SIG-M5 treated with dmso at 0.1 percent for 504 hours (cell line): ENCODE data around the gene ENDOG.
"Not testable (repeated sequence)": the region's sequence is repeated elsewhere in the genome, so short reads cannot be mapped to it uniquely, and the experiment has no call there.

Source experiments
- DNase-seq: peaks from one replicate; lab custom pipeline; 2025; ENCODE audit not compliant: unreplicated experiment; lab: John Stamatoyannopoulos, UW

ENDOG gene

DNA sequence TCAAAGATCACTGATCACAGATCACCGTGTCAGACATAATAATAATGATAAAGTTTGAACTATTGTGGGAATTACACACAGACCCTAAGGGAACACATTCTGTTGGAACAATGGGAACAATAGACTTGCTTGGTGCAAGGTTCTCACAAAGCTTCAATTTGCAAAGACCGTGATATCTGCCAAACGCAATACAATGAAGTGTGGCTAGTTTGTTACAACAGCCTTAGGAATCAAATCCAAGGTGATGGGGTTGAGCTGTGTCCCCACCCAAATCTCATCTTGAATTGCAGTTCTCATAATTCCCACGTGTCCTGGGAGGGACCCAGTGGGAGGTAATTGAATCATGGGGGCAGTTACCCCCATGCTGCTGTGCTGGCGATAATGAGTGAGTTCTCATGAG, 42.6 kb downstream of the ENDOG start:
- no peak for DNase-seq

DNA sequence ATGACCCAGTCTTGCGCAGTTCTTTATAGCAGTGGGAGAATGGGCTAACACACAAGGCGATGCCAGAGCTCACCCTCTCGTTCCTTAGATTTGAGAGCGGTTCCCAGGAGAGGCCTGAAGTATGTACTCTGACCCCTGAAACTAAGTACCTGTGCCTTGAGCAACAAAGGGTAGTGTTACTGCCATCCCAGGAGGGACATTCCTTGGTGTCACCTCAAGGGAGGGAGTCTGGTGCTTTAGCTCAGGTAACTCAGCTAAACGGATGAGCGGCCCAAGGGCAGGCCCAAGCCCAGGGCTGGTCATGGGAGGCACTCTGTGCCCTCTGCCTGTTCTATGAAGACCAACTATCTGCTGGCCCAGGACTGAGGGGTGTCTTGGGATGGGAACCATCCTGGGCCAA, 43.2 kb downstream of the ENDOG start:
- no peak for DNase-seq

DNA sequence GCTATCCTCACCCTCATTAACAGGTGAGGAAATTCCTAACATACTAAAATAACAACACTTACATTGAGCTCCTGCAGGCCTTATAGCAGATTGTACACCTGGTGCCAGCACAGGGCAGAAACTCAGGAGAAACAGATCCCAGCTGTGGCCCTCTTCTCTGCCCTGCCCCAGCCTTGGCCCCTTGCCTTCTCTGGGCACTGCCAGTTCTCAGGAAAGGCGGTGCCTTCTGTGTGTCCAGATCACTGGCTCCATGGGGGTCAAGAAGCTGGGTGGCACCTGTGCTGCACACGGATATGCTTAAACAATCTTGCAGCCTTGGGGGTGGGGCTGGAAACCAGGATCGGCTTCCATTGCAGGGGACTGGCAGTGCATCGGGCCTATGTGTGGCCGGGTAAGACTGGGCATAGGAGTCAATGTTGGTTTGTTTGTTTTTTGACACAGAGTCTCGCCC, 44.1 kb downstream of the ENDOG start:
- no peak for DNase-seq

DNA sequence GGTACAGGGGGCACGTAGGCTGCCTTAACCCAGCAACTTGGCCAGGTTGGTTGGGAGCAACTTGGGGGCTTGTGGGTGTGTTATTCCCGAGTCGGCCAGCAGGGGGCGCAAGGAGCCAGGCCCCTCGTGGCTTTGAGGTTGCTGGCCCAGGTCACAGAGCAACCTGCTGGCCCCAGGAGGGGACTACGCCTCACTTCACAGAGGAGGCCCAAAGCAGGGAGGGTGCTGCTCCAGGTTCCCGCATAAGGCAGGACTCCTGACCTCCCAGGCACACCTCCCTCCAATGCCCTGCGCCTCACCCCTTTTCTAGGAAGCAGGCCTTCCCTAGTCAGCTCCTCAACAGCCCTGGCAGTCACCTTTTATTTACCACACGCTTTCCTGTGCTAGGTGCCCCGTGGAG, 45.3 kb downstream of the ENDOG start:
- peak; percentile 43 for DNase-seq

DNA sequence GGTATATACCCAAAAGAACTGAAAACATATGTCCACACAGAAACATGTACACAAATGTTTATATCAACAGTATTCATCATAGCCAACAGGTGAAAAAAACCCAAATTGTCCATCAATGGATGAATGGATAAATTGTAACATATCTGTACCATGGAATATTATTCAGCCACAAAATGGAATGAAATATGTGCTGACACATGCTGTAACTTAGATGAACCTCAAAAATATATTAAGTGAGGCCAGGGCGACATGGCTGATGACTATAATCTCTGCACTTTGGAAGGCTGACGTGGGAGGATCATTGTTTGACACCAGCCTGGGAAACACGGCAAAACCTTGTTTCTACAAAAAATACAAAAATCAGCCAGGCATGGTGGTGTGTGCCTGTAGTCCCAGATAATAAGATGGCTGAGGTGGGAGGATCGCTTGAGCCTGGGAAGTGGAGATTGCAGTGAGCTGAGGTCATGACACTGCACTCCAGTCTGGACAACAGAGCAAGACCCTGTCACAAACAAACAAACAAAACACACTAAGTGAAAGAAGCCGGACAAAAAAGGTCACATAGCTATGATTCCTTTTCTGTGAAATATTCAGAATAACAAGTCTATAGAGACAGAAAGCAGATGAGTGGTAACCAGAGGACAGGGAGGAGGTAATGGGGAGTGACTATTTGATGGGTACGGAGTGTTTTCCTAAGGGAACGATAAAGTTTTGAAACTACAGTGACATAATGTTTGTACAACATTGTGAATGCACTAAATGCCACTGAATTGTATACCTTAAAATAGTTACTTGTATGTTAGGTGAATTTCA, 52.0 kb downstream of the ENDOG start:
- no peak for DNase-seq

DNA sequence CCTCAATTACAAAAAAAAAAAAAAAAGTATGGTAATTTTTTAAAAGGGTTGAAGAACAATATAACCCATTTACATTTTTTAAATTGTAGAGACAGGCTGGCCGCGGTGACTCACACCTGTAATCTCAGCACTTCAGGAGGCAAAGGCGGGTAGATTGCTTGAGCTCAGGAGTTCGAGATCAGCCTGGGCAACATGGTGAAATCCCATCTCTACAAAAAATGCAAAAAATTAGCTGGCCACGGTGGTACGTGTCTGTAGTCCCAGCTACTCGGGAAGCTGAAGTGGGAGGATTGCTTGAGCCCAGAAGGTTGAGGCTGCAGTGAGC, 52.6 kb downstream of the ENDOG start:
- not testable (repeated sequence) for DNase-seq
